Spinal cord (tissue), 10 donors: ENCODE measurements around the gene USP9X. TPM values are rescaled to one million over a fixed set of nuclear protein-coding genes. Genes with fewer than 3 reads are reported as not detected.
"Not testable (repeated sequence)": the region's sequence is repeated elsewhere in the genome, so short reads cannot be mapped to it uniquely, and the experiment has no call there.

Source experiments
- DNase-seq, 6 donors: peaks; one replicate each; pipeline versions ENCODE4 v3.0.0 to v3.0.0-alpha.2; 2013 to 2015; ENCODE audit warnings: low spot score in 6 of 6, low read depth in 4 of 6
- H3K27ac ChIP-seq: one replicate; pipeline ENCODE4 v1.5.1; 2013; ENCODE audit warnings: low read depth, low read length, control low read depth
- H3K27me3 ChIP-seq: one replicate; pipeline ENCODE4 v1.6.1; 2013; ENCODE audit warnings: low read length; ENCODE audit not compliant: control insufficient read depth, insufficient read depth
- H3K36me3 ChIP-seq: one replicate; pipeline ENCODE4 v1.6.1; 2013; ENCODE audit warnings: low read length; ENCODE audit not compliant: control insufficient read depth, insufficient read depth
- H3K4me1 ChIP-seq: one replicate; pipeline ENCODE4 v1.6.1; 2013; ENCODE audit warnings: low read length; ENCODE audit not compliant: control insufficient read depth, insufficient read depth
- H3K4me3 ChIP-seq: one replicate; pipeline ENCODE4 v1.5.1; 2013; ENCODE audit warnings: low read depth, low read length, control low read depth
- H3K9me3 ChIP-seq: one replicate; pipeline ENCODE4 v1.6.1; 2013; ENCODE audit warnings: low read length; ENCODE audit not compliant: control insufficient read depth, insufficient read depth
- WGBS: methylation state at CpG from one replicate; pipeline ENCODE4 v1.1.5; 2013; ENCODE audit warnings: missing lambda C conversion rate; ENCODE audit not compliant: insufficient coverage; 5-methylcytosine and 5-hydroxymethylcytosine counted together
- polyA plus RNA-seq, 2 donors: library from polyadenylated mRNA; unstranded; fragments of 120-200 nt; gene quantifications; one replicate each; pipeline ENCODE4 v1.2.1, GENCODE V29; 2013; ENCODE audit not compliant: insufficient read length in 2 of 2
- total RNA-seq, 2 donors: library from RNA; depleted of rRNA in 1 of 2; stranded (reverse); fragments of 120-200 nt in 1 of 2; fragments of >200 nt in 1 of 2; gene quantifications; one replicate each; pipeline versions ENCODE4 v1.2.3 to v1.2.4, GENCODE V29; 2013 to 2014
- donor health status: healthy.

Gene USP9X
- total and polyA plus RNA-seq, 4 donors, result 41.2 to 202 (median 66.5) TPM

GRCh38 chrX:41153448-41153847 lies 68.2 kb downstream of the USP9X start:
- DNase-seq, result peak in 1 of 6 donors; percentile 7
- H3K9me3 ChIP-seq, result no peaks in the 10 kb centered on the region
- no peaks in the 10 kb centered on the region for H3K4me1 ChIP-seq
- H3K27me3 ChIP-seq, result no peaks in the 10 kb centered on the region
- no CpG with 5 or more reads among the region's 2 CpGs for WGBS
- peaks cover 4% of the 10 kb centered on the region for H3K36me3 ChIP-seq
- no peak overlapping the region for H3K4me3 ChIP-seq
- no peak overlapping the region for H3K27ac ChIP-seq

- Histone ChIP-seq H3K36me3 (peaks cover 4% of the 10 kb centered on the region), H3K4me1 (no peaks in the 10 kb centered on the region), H3K27me3 (no peaks in the 10 kb centered on the region), H3K9me3 (no peaks in the 10 kb centered on the region), H3K4me3 (no peak overlapping the region), H3K27ac (no peak overlapping the region)
- DNase-seq, result no peak
- WGBS, result no CpG with 5 or more reads among the region's 2 CpGs
Measured at GRCh38 chrX:41153957-41154356, 68.7 kb downstream of the USP9X start.

DNA sequence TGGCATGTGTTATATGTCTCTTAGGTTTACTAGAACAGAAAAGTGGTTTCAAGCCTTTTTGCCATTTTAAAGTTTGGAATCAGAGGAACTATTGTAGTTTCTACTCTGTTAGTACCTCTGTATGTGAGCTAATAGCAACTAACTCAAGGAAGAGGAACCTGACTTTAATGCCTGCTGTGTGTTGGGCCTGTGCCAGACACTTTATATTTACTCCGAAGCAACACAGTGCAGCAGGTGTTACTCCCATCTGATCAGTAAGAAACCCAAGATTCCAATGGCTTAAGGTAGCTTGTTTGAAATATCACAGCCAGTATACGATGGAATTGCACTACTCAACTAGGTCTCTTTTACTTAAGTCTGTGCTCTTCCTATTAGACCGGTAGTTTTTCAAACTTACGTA lies 79.2 kb downstream of the USP9X start:
- no peak overlapping the region for H3K27ac ChIP-seq
- no peak overlapping the region for H3K4me3 ChIP-seq
- no peaks in the 10 kb centered on the region for H3K27me3 ChIP-seq
- WGBS, result 50% methylated on average over 1 of the region's 4 CpGs
- H3K36me3 ChIP-seq, result peaks cover 4% of the 10 kb centered on the region
- no peaks in the 10 kb centered on the region for H3K4me1 ChIP-seq
- no peaks in the 10 kb centered on the region for H3K9me3 ChIP-seq
- DNase-seq, result peak in 1 of 6 donors; percentile 23

- Histone ChIP-seq H3K27me3 (no peaks in the 10 kb centered on the region), H3K27ac (no peak overlapping the region), H3K4me3 (no peak overlapping the region), H3K36me3 (peaks cover 7% of the 10 kb centered on the region), H3K9me3 (no peaks in the 10 kb centered on the region), H3K4me1 (no peaks in the 10 kb centered on the region)
- no peak for DNase-seq
- WGBS, result 50% methylated on average over 1 of the region's 4 CpGs
Measured at GRCh38 chrX:41167888-41168287, 82.6 kb downstream of the USP9X start.

GRCh38 chrX:41176263-41176662 lies 91.0 kb downstream of the USP9X start:
- peaks cover 3% of the 10 kb centered on the region for H3K36me3 ChIP-seq
- no peaks in the 10 kb centered on the region for H3K9me3 ChIP-seq
- DNase-seq, result no peak
- no peak overlapping the region for H3K4me3 ChIP-seq
- H3K4me1 ChIP-seq, result no peaks in the 10 kb centered on the region
- no peaks in the 10 kb centered on the region for H3K27me3 ChIP-seq
- H3K27ac ChIP-seq, result no peak overlapping the region

- Histone ChIP-seq H3K27me3 (no peaks in the 10 kb centered on the region), H3K27ac (no peak overlapping the region), H3K4me3 (no peak overlapping the region), H3K36me3 (peaks cover 3% of the 10 kb centered on the region), H3K4me1 (no peaks in the 10 kb centered on the region), H3K9me3 (no peaks in the 10 kb centered on the region)
- WGBS, result 100% methylated on average over 1 of the region's 3 CpGs
- no peak for DNase-seq
Measured at GRCh38 chrX:41177297-41177696, 92.1 kb downstream of the USP9X start.

GRCh38 chrX:41178201-41178600 lies 93.0 kb downstream of the USP9X start:
- WGBS, result 98% methylated on average over 6 of the region's 7 CpGs
- no peaks in the 10 kb centered on the region for H3K27me3 ChIP-seq

DNA sequence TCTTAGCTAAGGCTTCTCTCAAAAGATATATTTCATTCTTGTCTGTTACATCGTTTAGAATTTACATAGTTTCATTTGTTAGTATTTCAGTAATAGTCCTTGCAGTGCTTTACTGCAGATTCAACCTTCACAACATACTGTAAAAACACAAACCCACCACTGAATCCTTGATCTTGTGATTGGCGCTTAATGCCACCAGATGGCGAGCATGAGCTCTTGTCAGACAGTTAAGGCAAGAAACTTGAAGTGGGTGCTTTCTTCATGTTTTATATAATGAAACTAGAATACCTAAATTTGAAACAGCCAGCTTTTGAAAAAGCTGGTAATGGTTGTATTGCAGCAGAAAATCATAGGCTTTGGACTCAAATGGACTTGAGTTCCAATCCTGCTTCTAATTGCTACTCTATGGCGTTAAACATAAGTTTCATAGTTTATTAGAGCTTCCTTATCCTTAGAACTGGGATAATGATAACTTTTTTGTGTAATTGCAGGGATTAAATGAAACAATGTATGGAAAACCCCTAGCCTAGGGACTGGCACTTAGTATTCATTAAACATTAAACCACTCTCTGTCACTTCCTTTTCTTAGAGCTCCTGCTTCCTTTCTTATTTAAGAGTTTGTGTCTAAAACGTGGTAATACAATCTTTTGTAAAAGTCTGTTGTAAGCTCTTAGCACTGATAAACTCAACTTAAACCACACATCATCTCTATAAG lies 95.1 kb downstream of the USP9X start:
- DNase-seq, result peak; percentile 9 to 86 (median 54)
- Histone ChIP-seq H3K4me3 (no peak overlapping the region), H3K9me3 (no peaks in the 10 kb centered on the region), H3K27me3 (no peaks in the 10 kb centered on the region), H3K27ac (no peak overlapping the region), H3K4me1 (no peaks in the 10 kb centered on the region), H3K36me3 (no peaks in the 10 kb centered on the region)
- no CpG with 5 or more reads among the region's 5 CpGs for WGBS

More at GRCh38 chrX:41178201-41178600, 93.0 kb downstream of the USP9X start:
- H3K36me3 ChIP-seq, result peaks cover 3% of the 10 kb centered on the region
- no peaks in the 10 kb centered on the region for H3K4me1 ChIP-seq
- no peak overlapping the region for H3K27ac ChIP-seq
- H3K9me3 ChIP-seq, result no peaks in the 10 kb centered on the region
- no peak for DNase-seq
- no peak overlapping the region for H3K4me3 ChIP-seq

- H3K9me3 ChIP-seq, result no peaks in the 10 kb centered on the region
- no peak overlapping the region for H3K4me3 ChIP-seq
- no peaks in the 10 kb centered on the region for H3K4me1 ChIP-seq
- H3K27ac ChIP-seq, result no peak overlapping the region
- H3K27me3 ChIP-seq, result no peaks in the 10 kb centered on the region
- WGBS, result 92% methylated on average over 2 of the region's 3 CpGs
- H3K36me3 ChIP-seq, result no peaks in the 10 kb centered on the region
- DNase-seq, result no peak
Measured at GRCh38 chrX:41184312-41184711, 99.1 kb downstream of the USP9X start.

- not testable (repeated sequence) for H3K27me3 ChIP-seq, H3K27ac ChIP-seq, H3K4me3 ChIP-seq, H3K36me3 ChIP-seq, DNase-seq, H3K4me1 ChIP-seq, H3K9me3 ChIP-seq
- WGBS, result 100% methylated on average over 3 of the region's 7 CpGs
Measured at GRCh38 chrX:41186946-41187345, 101.7 kb downstream of the USP9X start.
